Middle frontal gyrus (tissue), 1 donor: Measurements from ENCODE around the gene ACVR1B.
"Not testable (repeated sequence)": the region's sequence is repeated elsewhere in the genome, so short reads cannot be mapped to it uniquely, and the experiment has no call there.

ENCODE experiments used
- DNase-seq: peaks from one replicate; pipeline ENCODE4 v3.0.0-alpha.2; 2015; ENCODE audit warnings: low spot score; ENCODE audit errors: extremely low spot score

ACVR1B gene

GRCh38 chr12:51969643-51970042, 18.1 kb downstream of the ACVR1B start:
- no peak for DNase-seq

GRCh38 chr12:51970904-51971646, 19.6 kb downstream of the ACVR1B start:
- DNase-seq, result no peak

- no peak for DNase-seq
Observed at GRCh38 chr12:51971679-51972421, 20.4 kb downstream of the ACVR1B start.

GRCh38 chr12:51972422-51972812, 20.9 kb downstream of the ACVR1B start:
- DNase-seq, result no peak

DNA sequence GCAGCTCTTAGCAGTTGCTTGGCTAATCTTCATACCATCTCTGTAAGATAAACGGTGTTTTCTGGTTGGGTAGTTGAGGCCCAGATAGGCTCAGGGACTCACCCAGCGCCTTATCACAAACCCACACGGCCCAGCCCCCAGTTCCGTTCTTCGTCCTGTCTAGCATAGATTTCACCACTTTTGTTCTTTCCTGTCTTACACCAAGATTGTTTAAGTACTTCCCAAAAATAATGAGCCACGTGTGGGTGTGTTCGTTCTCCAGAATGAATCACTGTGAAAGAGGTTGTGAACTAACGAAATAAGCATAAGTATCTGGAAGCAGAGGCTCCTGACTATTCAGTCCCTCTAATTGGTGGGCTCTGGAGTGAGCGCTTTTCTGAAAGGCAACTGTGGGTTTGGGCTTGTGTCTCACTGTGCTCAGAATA, 21.4 kb downstream of the ACVR1B start:
- DNase-seq, result no peak

DNA sequence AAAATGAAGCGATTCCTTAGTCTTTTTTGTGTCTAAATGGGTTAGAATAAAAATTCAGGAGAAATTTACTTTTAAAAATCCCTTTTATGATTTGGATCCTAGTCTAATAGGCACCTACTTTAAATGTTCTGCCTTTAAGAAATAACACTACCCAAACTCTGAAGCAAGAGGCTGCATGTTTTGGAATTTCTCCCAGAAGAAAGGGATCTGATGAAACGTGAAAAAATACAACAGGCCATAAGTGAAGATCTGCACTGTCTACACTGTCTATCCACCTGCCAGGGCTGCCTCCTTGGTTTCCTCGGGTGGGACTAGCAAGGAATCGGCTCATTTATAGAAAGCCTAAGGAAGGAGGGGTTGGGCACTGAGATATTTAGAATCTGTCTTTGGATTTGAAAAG, 22.1 kb downstream of the ACVR1B start:
- DNase-seq, result no peak

GRCh38 chr12:51974646-51975045, 23.1 kb downstream of the ACVR1B start:
- no peak for DNase-seq

DNA sequence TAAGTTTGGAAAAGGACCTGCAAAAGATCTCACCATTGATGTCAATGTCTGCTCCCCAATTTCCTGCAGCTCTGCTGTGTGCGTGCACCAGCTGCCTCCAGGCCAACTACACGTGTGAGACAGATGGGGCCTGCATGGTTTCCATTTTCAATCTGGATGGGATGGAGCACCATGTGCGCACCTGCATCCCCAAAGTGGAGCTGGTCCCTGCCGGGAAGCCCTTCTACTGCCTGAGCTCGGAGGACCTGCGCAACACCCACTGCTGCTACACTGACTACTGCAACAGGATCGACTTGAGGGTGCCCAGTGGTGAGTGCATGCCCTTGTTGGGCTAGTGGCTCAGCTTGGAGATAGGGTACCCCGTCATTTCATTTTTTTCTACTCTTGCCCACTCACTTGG, 23.7 kb downstream of the ACVR1B start:
- no peak for DNase-seq

GRCh38 chr12:51976376-51977160, 25.1 kb downstream of the ACVR1B start:
- DNase-seq, result no peak

DNA sequence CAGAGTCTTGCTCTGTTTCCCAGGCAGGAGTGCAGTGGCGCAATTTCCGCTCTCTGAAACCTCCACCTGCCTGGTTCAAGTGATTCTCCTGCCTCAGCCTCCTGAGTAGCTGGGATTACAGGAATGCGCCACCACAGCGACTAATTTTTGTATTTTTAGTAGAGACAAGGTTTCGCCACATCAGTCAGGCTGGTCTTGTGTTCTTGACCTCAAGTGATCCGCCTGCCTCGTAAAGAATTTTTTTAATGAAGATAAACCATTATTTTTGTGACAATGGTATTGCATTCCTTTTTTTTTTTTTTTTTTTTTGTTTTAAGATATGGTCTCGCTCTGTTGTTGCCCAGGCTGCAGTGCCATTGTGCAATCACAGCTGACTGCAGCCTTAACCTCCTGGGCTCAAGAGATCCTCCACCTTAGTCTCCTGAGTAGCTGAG, 25.8 kb downstream of the ACVR1B start:
- no peak for DNase-seq

DNA sequence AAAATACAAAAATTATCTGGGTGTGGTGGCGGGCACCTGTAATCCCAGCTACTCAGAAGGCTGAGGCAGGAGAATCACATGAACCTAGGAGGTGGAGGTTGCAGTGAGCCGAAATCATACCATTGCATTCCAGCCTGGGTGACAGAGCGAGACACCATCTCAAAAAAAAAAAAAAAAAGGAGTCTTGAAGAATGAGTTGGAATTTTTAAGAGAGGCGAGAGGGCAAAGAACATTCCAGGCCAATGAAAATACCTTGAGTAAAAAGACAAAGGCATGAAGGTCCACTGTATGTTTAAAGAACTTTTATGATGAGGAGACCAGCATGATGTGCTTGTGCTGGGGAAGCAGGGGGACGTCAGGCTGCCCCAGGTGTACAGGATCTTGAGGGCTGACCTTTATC, 27.8 kb downstream of the ACVR1B start:
- DNase-seq, result not testable (repeated sequence)

- no peak for DNase-seq
Observed at GRCh38 chr12:51980051-51980808, 28.7 kb downstream of the ACVR1B start.

- DNase-seq, result no peak
Observed at GRCh38 chr12:51980809-51981127, 29.3 kb downstream of the ACVR1B start.

- no peak for DNase-seq
Observed at GRCh38 chr12:51984657-51985056, 33.2 kb downstream of the ACVR1B start.

GRCh38 chr12:51985154-51985835, 33.8 kb downstream of the ACVR1B start:
- no peak for DNase-seq

DNA sequence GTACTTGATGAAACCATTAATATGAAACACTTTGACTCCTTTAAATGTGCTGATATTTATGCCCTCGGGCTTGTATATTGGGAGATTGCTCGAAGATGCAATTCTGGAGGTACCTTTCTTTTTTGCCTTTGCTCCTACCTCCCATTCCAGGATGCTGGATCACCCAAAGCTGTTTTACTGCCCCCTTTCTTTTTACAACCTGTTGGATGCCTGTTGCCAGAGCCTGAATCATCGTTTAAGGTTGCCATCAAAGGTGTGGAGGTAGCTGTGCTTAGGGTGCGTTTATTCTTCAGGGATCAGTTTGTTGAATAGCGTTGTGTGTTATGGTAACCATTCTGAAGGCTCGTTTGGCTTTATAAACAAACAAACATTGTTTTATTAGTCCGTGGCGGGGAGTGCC, 35.3 kb downstream of the ACVR1B start:
- no peak for DNase-seq

DNA sequence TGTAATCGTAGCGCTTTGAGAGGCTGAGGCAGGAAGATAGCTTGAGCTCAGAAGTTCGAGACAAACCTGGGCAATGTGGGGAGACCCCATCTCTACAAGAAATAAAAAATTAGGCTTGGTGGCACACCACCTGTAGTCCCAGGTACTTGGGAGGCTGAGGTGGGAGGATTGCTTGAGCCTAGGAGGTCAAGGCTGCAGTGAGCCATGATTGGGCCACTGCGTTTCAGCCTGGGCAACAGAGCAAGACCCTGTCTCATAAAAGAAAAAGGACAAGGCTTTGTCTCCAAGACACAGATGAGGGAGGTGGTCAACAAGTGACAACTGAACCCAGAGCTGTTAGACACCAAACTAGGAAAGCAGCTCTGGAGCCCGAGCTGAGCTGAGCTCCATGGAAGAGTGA, 40.7 kb downstream of the ACVR1B start:
- DNase-seq, result no peak

GRCh38 chr12:51994539-51994820, 43.0 kb downstream of the ACVR1B start:
- DNase-seq, result no peak

DNA sequence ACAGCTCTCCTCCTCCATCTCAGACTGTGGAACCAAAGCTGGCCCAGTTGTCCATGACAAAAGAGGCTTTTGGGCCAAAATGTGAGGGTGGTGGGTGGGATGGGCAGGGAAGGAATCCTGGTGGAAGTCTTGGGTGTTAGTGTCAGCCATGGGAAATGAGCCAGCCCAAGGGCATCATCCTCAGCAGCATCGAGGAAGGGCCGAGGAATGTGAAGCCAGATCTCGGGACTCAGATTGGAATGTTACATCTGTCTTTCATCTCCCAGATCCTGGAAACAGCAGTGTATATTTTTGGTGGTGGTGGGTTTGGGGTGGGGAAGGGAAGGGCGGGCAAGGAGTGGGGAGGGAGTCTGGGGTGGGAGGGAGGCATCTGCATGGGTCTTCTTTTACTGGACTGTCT, 43.5 kb downstream of the ACVR1B start:
- no peak for DNase-seq

DNA sequence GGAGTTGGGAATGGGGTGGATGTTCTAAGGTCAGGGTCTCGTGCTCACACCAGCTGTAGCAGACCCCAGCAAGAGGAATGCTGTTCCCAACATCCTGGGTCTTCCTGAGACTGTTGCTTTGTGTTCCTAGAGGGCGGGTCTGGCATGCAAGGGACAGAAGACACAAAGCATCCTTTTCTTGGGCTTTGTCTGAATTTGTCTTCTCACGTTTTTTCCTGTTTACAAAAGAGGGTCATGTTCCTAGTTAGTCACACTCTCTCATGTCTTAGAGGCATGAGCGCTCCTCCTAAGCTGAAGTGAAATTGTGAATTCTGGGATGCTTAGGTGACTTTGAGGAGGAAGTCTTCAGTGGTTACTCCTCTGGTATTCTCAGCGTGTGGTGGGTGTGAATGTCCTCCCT, 45.6 kb downstream of the ACVR1B start:
- no peak for DNase-seq

GRCh38 chr12:52003016-52003550, 51.6 kb downstream of the ACVR1B start:
- DNase-seq, result no peak
